AG09309 (cell line): Measurements from ENCODE around the gene PPFIBP2.

Source experiments
- DNase-seq: peaks from one replicate; pipeline ENCODE4 v3.0.0-alpha.2; 2010; ENCODE audit warnings: low read depth
- H3K4me3 ChIP-seq: 2 replicates; pipeline ENCODE4 v1.5.1; 2011; ENCODE audit warnings: mild to moderate bottlenecking, low read depth, low read length, moderate library complexity; ENCODE audit not compliant: control insufficient read depth
- CTCF ChIP-seq: IDR thresholded peaks from 2 replicates; pipeline ENCODE4 v1.5.1; 2011; ENCODE audit warnings: mild to moderate bottlenecking, low read depth, low read length, inconsistent platforms; ENCODE audit not compliant: insufficient read depth, control insufficient read depth; ENCODE audit errors: missing control alignments

The PPFIBP2 gene

GRCh38 chr11:7561562-7561961, 47.8 kb downstream of the PPFIBP2 start:
- TF ChIP-seq CTCF: no peak
- DNase-seq: no peak
- H3K4me3 ChIP-seq: no peak overlapping the region

- DNase-seq: no peak
- no peak for TF ChIP-seq CTCF
- no peak overlapping the region for H3K4me3 ChIP-seq
Measured at GRCh38 chr11:7563281-7563680, 49.5 kb downstream of the PPFIBP2 start.

DNA sequence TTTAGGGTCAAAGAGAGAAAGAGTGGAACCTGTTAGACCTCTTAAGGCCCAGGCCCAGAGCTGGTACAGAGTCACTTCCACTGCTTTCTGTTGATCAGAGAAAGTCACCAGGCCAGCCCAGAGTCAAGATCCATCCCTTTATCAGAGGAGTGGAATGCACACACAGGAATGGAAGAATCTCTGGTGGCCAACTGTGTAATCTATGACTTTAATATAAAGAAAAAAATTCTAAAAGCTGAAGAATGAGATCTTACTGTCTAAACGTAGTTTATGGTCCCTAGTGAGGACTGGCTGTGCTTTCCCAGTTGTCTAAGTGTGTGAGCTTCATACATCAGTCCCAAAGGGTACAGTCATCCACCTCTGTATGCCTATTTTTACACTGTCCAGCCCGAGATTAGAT, 51.0 kb downstream of the PPFIBP2 start:
- DNase-seq: no peak
- TF ChIP-seq CTCF: no peak

DNA sequence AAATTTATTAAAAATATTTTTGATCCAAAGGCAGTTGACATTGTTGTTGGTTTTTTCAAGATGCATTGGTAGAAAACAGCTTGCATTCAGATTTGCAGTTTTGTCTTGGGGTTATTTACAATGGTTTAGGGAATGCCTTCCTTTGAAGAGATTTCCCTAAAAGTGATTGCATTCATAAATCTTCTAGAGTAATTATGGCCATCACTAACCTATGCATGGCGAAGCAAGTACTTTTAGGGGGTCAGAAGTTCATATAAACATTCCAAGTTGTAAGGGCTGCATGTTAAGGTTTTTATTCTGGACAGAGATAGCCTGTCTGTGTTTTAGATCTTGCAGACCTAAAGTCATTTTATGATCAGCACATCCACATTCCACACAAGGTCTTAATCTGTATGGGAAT, 53.5 kb downstream of the PPFIBP2 start:
- no peak for TF ChIP-seq CTCF
- DNase-seq: no peak
- no peak overlapping the region for H3K4me3 ChIP-seq

More for the DNA sequence above, 51.0 kb downstream of the PPFIBP2 start:
- no peak overlapping the region for H3K4me3 ChIP-seq

GRCh38 chr11:7569044-7569443, 55.2 kb downstream of the PPFIBP2 start:
- TF ChIP-seq CTCF: no peak

GRCh38 chr11:7570241-7570640, 56.4 kb downstream of the PPFIBP2 start:
- H3K4me3 ChIP-seq: no peak overlapping the region
- no peak for DNase-seq
- no peak for TF ChIP-seq CTCF

More at GRCh38 chr11:7569044-7569443, 55.2 kb downstream of the PPFIBP2 start:
- DNase-seq: no peak
- no peak overlapping the region for H3K4me3 ChIP-seq
